ENCODE data around the gene ZNF629. TPM values are rescaled to one million over a fixed set of nuclear protein-coding genes. Genes with fewer than 3 reads are reported as not detected.
A peak's percentile ranks its signal among the peaks of the same experiment; 100 is the strongest.

Gene ZNF629
- total and polyA plus RNA-seq, 2 of the 4 experiments (the other 2 are of a cell fraction) = 7.3 to 9.1 TPM

- Histone ChIP-seq H2BK5ac (ENCODE audit: low read depth, low read length, poor library complexity, severe bottlenecking) (no peak overlapping the region), H4K5ac (ENCODE audit: low read depth, low read length) (peak overlapping the region; percentile 47), H2BK20ac (ENCODE audit: low read depth, low read length) (no peak overlapping the region), H2AK5ac (ENCODE audit: low read depth, low read length) (peak overlapping the region; percentile 85), H3K4ac (ENCODE audit: low read depth, low read length) (peak overlapping the region; percentile 90), H4K8ac (ENCODE audit: low read depth in 2 of 2, low read length in 2 of 2) (peak overlapping the region; percentile 91 to 99), H3K9ac (ENCODE audit: low read depth, low read length) (0 out of 2 replicates have a peak overlapping the region, but pooled peaks have one; percentile 27), H3K79me1 (ENCODE audit: low read depth in 1 of 2, low read length in 2 of 2) (peaks cover 15 to 77% of the 10 kb centered on the region in 2 experiments), H3K56ac (ENCODE audit: extremely low read depth, insufficient read depth, low read length) (no peak overlapping the region; the same call in 1 of the 2 replicates), H3K14ac (replicated peaks; ENCODE audit: low read depth, low read length) (0 out of 2 replicates have a peak overlapping the region, but pooled peaks have one; percentile 16), H2AFZ (replicated peaks; ENCODE audit: low read length, poor library complexity) (peak overlapping the region; percentile 92), H2BK120ac (ENCODE audit: low read depth, low read length) (no peak overlapping the region), H3K18ac (ENCODE audit: low read depth, low read length) (no peak overlapping the region), H2AK9ac (replicated peaks; ENCODE audit: low read depth, low read length, poor library complexity) (peak overlapping the region; percentile 75), H3K9me3 (ENCODE audit: control insufficient read depth, insufficient read depth, low read length) (no peaks in the 10 kb centered on the region), H3K9me1 (ENCODE audit: insufficient read depth, low read length) (peaks cover 32% of the 10 kb centered on the region; the same call in 1 of the 2 replicates), H3K4me2 (ENCODE audit: low read depth, low read length) (peak overlapping the region; percentile 96), H3K4me3 (ENCODE audit: insufficient read depth, low read depth, low read length) (peak overlapping the region; percentile 68), H3K4me1 (ENCODE audit: control insufficient read depth, insufficient read depth, low read length) (peaks cover 13% of the 10 kb centered on the region), H3K27ac (ENCODE audit: insufficient read depth, low read length) (peak overlapping the region; percentile 44), H3K27me3 (ENCODE audit: control insufficient read depth, insufficient read depth, low read length) (no peaks in the 10 kb centered on the region), H3K36me3 (ENCODE audit: control insufficient read depth, insufficient read depth, low read length) (peaks cover 41% of the 10 kb centered on the region), H4K91ac (ENCODE audit: insufficient read depth, low read depth, low read length) (peak overlapping the region; percentile 48; the same call in 1 of the 2 replicates), H3K23ac (ENCODE audit: low read depth, low read length) (no peak overlapping the region), H2BK15ac (ENCODE audit: low read depth, low read length) (no peak overlapping the region), H4K20me1 (ENCODE audit: insufficient read depth, low read length) (peaks cover 3% of the 10 kb centered on the region; the same call in 1 of the 2 replicates)
- intact Hi-C loops (cut with micrococcal nuclease) = loop anchor here (1.0 kb wide), 1 partner anchor 27 kb away; the partner anchor contains the start of gene PHKG2
- dilution Hi-C loops (cut with HindIII; ENCODE audit: low sequenced_read_pairs, unreplicated experiment) = no loop called here
- ATAC-seq (ENCODE audit: low read depth) (no peak; the same call in 1 of the 2 replicates), DNase-seq (no peak)
- ChIA-PET POLR2A (ENCODE audit: unreplicated experiment) (no interaction called here), CTCF (interaction anchor here (1.0 kb wide), 1 partner anchor 32 kb away, joined by 5 read pairs; no protein-coding TSS in a partner anchor)
- TF ChIP-seq RAD21 (IDR thresholded peaks at IDR 0.05; ENCODE audit: low read length) (no peak), USF2 (IDR thresholded peaks at IDR 0.05; ENCODE audit: low read depth, low read length) (no peak), SMC3 (IDR thresholded peaks at IDR 0.05; ENCODE audit: low read depth, low read length) (no peak), POLR2A (IDR thresholded peaks at IDR 0.05; ENCODE audit: low read depth, low read length) (no peak), CHD1 (IDR thresholded peaks at IDR 0.05; ENCODE audit: low read depth, low read length) (no peak)
- TF ChIP-seq, protein P1, sequence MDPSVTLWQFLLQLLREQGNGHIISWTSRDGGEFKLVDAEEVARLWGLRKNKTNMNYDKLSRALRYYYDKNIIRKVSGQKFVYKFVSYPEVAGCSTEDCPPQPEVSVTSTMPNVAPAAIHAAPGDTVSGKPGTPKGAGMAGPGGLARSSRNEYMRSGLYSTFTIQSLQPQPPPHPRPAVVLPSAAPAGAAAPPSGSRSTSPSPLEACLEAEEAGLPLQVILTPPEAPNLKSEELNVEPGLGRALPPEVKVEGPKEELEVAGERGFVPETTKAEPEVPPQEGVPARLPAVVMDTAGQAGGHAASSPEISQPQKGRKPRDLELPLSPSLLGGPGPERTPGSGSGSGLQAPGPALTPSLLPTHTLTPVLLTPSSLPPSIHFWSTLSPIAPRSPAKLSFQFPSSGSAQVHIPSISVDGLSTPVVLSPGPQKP (IDR thresholded peaks at IDR 0.05; ENCODE audit: borderline replicate concordance, low read depth, low read length) = no peak
- in situ Hi-C loops (cut with MboI; ENCODE audit: low sequenced_read_pairs) = no loop called here
- no TSS peak for BruUV-seq (replicated peaks)
- 15% methylated on average over 4 of the region's 15 CpGs; no CpG with 5 or more reads in 1 of the 2 experiments for WGBS, 2 experiments (ENCODE audit: extremely low coverage in 2 of 2, insufficient read length in 1 of 2)
Observed at GRCh38 chr16:30775131-30775391, 11.9 kb downstream of the ZNF629 start.

Measured in IMR-90 (cell line).